ENCODE results near the gene MGARP.
"Not testable (repeated sequence)": the region's sequence is repeated elsewhere in the genome, so short reads cannot be mapped to it uniquely, and the experiment has no call there.

DNA sequence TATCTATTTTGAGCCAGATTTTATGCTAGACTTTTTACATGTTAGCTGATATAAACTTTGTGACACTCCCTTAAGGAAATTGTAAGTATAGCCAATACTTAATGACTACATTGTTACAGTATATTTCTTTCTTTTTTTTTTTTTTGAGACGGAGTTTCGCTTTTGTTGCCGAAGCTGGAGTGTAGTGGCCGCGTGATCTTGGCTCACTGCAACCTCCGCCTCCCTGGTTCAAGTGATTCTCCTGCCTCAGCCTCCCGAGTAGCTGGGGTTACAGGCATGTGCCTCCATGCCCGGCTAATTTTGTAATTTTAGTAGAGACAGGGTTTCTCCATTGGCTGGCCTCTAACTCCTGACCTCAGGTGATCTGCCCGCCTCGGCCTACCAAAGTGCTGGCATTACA is 33.4 kb upstream of the MGARP start:
- TF ChIP-seq, protein P1, sequence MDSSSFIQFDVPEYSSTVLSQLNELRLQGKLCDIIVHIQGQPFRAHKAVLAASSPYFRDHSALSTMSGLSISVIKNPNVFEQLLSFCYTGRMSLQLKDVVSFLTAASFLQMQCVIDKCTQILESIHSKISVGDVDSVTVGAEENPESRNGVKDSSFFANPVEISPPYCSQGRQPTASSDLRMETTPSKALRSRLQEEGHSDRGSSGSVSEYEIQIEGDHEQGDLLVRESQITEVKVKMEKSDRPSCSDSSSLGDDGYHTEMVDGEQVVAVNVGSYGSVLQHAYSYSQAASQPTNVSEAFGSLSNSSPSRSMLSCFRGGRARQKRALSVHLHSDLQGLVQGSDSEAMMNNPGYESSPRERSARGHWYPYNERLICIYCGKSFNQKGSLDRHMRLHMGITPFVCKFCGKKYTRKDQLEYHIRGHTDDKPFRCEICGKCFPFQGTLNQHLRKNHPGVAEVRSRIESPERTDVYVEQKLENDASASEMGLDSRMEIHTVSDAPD (CRISPR knock-in tag; IDR thresholded peaks at IDR 0.05) = not testable (repeated sequence)
- TF ChIP-seq NFXL1 (CRISPR knock-in tag; IDR thresholded peaks at IDR 0.05); TCF7 (IDR thresholded peaks at IDR 0.05; ENCODE audit: borderline replicate concordance); PML (IDR thresholded peaks at IDR 0.05; ENCODE audit: low read length): not testable (repeated sequence)

All from K562 (cell line).